A375 (cell line): ENCODE results near the gene MDK. TPM values are rescaled to one million over a fixed set of nuclear protein-coding genes. Genes with fewer than 3 reads are reported as not detected.

Experiments
- small RNA-seq: library from RNA; depleted of rRNA; stranded (forward); fragments of <200 nt; gene quantifications from one replicate; pipeline ENCODE3, GENCODE V24; 2014
- total RNA-seq: library from RNA; depleted of rRNA; stranded (reverse); fragments of >200 nt; shearing (Covaris generic); gene quantifications from 2 replicates; pipeline ENCODE4 v1.2.3, GENCODE V29; 2014; rRNA removed

MDK gene
- total RNA-seq = 151 and 183 TPM in 2 replicates

GRCh38 chr11:46381048-46381818 lies at the start of gene MDK:
Gene MDK (plus strand): TSS chr11:46381669. CDS start chr11:46382058, 389 bp downstream.

GRCh38 chr11:46346886-46347636 lies 34.4 kb upstream of the MDK start, which contains the start of gene DGKZ:
Gene DGKZ (plus strand): TSS chr11:46347463. CDS start chr11:46347660, 197 bp downstream.

GRCh38 chr11:46391578-46392420 lies 10.3 kb downstream of the MDK start, which contains the start of gene CHRM4:
Gene CHRM4 (minus strand): TSS chr11:46391776. CDS start chr11:46386557, 5,219 bp downstream.

Small RNA genes within 50 kb of the gene (small RNA-seq; reads per million reads assigned to genes)
- not detected for gene MIR4688

Other genes starting within 250 kb of the MDK start
- 1.1 and 1.2 TPM in 2 replicates for gene CREB3L1, start 104.0 kb upstream of the MDK start, total RNA-seq
- 52.9 and 56.0 TPM in 2 replicates for gene DGKZ, start 34.2 kb upstream of the MDK start, total RNA-seq
- 0.08 and 1.2 TPM in 2 replicates for gene CHRM4, start 10.1 kb downstream of the MDK start, total RNA-seq
- gene AMBRA1, start 212.4 kb downstream of the MDK start, total RNA-seq = 21.6 and 30.4 TPM in 2 replicates
- gene HARBI1, start 235.6 kb downstream of the MDK start, total RNA-seq = 4.6 and 5.7 TPM in 2 replicates
- gene ATG13, start 235.9 kb downstream of the MDK start, total RNA-seq = 144 and 164 TPM in 2 replicates